Ovary (tissue), 9 donors: Measurements from ENCODE around the gene EZR. TPM values are rescaled to one million over a fixed set of nuclear protein-coding genes. Genes with fewer than 3 reads are reported as not detected.

ENCODE experiments used
- DNase-seq, 5 donors: peaks; one replicate each; pipeline ENCODE4 v3.0.0-alpha.2; 2019 to 2020
- H3K27ac ChIP-seq, 2 donors: fragments of 200-600 bp; one replicate each; pipeline versions ENCODE4 v1.5.1 to v1.8.0; 2019 to 2022
- H3K27me3 ChIP-seq: fragments of 200-600 bp; one replicate; pipeline ENCODE4 v1.8.0; 2022
- H3K36me3 ChIP-seq: fragments of 200-600 bp; sonication (generic); one replicate; pipeline ENCODE4 v1.5.1; 2019
- H3K4me1 ChIP-seq: one replicate; pipeline ENCODE4 v1.8.1; 2013; ENCODE audit warnings: mild to moderate bottlenecking, moderate library complexity; ENCODE audit not compliant: insufficient read depth
- H3K4me3 ChIP-seq: fragments of 200-600 bp; sonication (generic); one replicate; pipeline ENCODE4 v1.5.1; 2017
- H3K9me3 ChIP-seq, 2 donors: fragments of 200-600 bp in 1 of 2; sonication (generic) in 1 of 2; one replicate each; pipeline versions ENCODE4 v1.5.1 to v1.8.1; 2013 to 2019; ENCODE audit warnings: mild to moderate bottlenecking in 1 of 2, moderate library complexity in 1 of 2
- EP300 ChIP-seq: sonication (generic); formaldehyde crosslinking; IDR thresholded peaks from one replicate; pipeline ENCODE4 v1.6.1; 2017; ENCODE audit warnings: antibody characterized with exemption
- POLR2A ChIP-seq: fragments of 450-650 bp; IDR thresholded peaks from one replicate; pipeline ENCODE4 v1.6.1; 2017; ENCODE audit warnings: antibody characterized with exemption, mild to moderate bottlenecking, moderate library complexity
- WGBS, 3 donors: extraction: QIAGEN DNeasy Blood & Tissue Kit in 1 of 3; methylation state at CpG; one replicate each; pipeline versions ENCODE4 v1.1.5 to v1.1.7; 2013 to 2017; 5-methylcytosine and 5-hydroxymethylcytosine counted together
- intact Hi-C, 4 donors: fragments of 100-400 bp; cut with DNase I; formaldehyde crosslinking; loops; one replicate each; pipeline versions ENCODE4 v1.11.0 to v1.15.1; 2022 to 2023
- polyA plus RNA-seq, 2 donors: library from polyadenylated mRNA; stranded (reverse); fragments of 200-250 nt in 1 of 2; fragments of 350-450 nt in 1 of 2; fragmentation: Illumina TruSeq in 1 of 2; extraction: RNeasy Lipid Tissue Mini Kit (QIAGEN cat#74804) in 1 of 2; gene quantifications; one replicate each; pipeline ENCODE4 v1.2.3, GENCODE V29; 2013 to 2014
- total RNA-seq, 7 donors: library from RNA; depleted of rRNA in 2 of 7; stranded (reverse); fragments of >200 nt in 2 of 7; fragmentation: NEBNext Ultra II Directional in 3 of 7; extraction: Animal tissue kit (Norgen Biotek cat#: 25700) in 3 of 7; gene quantifications; one replicate each; pipeline versions ENCODE4 v1.1.0 to v1.2.4, GENCODE V29; 2016 to 2023
- TF ChIP-seq, protein P1 (sequence below), 3 donors: fragments of 450-650 bp in 2 of 3; fragments of 200-600 bp in 1 of 3; IDR thresholded peaks; one replicate each; pipeline versions ENCODE4 v1.5.1 to v1.8.0; 2016 to 2022; ENCODE audit warnings: antibody characterized with exemption in 3 of 3, mild to moderate bottlenecking in 1 of 3
- donor health status: DM: no; HTN: no; CAD: no; lungs with moderate emphysema.
- donor health status: DM: no; HTN: no; CAD: no.
- donor health status: Bipolar disorder and iron deficiency.
- donor health status: DM: yes; HTN: yes; CAD: no.
- donor health status: DM: no; HTN: no; CAD: no.
- donor health status: DM: yes; HTN: yes; CAD: no.

The EZR gene
- total and polyA plus RNA-seq, 9 donors = 39.0 to 214 (median 85.6) TPM

DNA sequence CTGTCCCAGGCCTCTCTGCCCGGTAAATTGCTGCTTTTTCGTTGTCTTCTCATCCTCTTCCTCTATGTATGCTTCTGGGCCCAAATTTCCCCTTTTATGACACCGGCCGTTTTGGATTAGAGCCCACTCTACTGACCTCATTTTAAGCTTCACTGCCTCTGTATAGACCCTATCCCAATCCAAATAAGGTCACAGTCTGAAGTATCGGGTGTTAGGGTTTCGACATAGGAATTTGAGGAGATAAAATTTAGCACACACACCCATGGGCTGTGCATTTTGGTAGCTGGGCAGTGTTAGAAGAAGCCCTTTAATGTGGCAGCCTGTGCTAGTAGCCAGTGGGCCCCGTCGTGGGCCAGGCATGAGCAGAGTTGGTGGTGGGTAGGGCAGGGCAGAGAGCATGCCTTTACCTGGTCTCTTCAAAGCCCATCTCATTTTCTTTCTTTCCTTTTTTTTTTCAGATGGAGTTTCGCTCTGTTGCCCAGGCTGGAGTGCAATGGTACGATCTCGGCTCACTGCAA is 27.9 kb upstream of the EZR start:
- H3K4me3 ChIP-seq = no peak overlapping the region
- no peak overlapping the region for H3K27ac ChIP-seq
- H3K4me1 ChIP-seq = no peaks in the 10 kb centered on the region
- no peaks in the 10 kb centered on the region for H3K27me3 ChIP-seq
- no peaks in the 10 kb centered on the region for H3K9me3 ChIP-seq
- DNase-seq = no peak
- intact Hi-C loops = no loop called here
- no peaks in the 10 kb centered on the region for H3K36me3 ChIP-seq
- 78 to 88% (median 79%) methylated on average over 11 of the region's 11 CpGs for WGBS, 3 donors
- no peak for TF ChIP-seq EP300
- no peak for TF ChIP-seq POLR2A
- TF ChIP-seq, protein P1, sequence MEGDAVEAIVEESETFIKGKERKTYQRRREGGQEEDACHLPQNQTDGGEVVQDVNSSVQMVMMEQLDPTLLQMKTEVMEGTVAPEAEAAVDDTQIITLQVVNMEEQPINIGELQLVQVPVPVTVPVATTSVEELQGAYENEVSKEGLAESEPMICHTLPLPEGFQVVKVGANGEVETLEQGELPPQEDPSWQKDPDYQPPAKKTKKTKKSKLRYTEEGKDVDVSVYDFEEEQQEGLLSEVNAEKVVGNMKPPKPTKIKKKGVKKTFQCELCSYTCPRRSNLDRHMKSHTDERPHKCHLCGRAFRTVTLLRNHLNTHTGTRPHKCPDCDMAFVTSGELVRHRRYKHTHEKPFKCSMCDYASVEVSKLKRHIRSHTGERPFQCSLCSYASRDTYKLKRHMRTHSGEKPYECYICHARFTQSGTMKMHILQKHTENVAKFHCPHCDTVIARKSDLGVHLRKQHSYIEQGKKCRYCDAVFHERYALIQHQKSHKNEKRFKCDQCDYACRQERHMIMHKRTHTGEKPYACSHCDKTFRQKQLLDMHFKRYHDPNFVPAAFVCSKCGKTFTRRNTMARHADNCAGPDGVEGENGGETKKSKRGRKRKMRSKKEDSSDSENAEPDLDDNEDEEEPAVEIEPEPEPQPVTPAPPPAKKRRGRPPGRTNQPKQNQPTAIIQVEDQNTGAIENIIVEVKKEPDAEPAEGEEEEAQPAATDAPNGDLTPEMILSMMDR (IDR thresholded peaks at IDR 0.05) = no peak

DNA sequence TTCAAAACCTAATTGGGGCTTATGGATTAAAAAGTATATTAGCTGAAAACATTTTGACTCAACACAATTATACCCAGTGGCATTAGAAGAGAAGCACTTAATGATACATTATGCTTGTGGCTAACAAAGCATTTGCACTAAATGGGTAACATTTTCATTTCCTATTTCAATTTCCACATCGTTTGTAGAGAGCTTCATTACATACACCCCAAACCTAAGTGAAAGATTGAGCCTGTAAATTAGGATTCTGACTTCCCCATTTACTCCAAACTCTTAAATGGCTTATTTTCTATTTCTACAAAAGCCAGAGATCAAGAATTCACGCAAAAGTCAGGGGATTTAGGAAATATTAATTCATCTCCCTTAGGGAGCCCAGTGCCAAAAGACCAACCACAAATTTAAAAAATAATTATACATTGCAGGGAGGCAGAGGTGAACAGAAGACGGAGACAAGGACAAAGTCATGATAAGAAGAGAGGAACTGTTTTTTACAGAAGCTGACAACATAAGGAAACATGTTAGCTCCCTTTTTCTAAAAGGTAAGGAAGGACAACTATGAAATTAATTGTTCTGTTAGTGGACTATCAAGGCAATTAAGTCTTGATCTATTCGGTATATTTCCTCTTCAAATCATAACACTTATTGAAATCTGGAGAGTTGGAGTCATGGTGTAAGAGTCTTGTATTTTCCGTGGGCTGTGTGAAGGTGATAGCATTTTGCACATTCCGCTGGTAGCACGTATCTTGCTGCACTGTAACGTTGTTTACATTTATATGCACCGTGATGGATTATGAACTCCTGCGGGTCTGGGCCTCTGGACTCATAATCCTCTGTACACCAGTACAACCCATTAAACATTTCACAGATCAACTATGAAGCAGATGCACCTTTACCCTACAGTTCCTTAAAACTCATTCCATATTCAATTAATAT is 24.8 kb upstream of the EZR start:
- Histone ChIP-seq H3K36me3 (no peaks in the 10 kb centered on the region), H3K9me3 (no peaks in the 10 kb centered on the region), H3K27me3 (no peaks in the 10 kb centered on the region), H3K4me1 (no peaks in the 10 kb centered on the region), H3K27ac (no peak overlapping the region), H3K4me3 (no peak overlapping the region)
- no peak for DNase-seq
- intact Hi-C loops = no loop called here
- 31 to 39% (median 32%) methylated on average over 10 of the region's 10 CpGs for WGBS, 3 donors
- no peak for TF ChIP-seq POLR2A
- TF ChIP-seq, protein P1 (IDR thresholded peaks at IDR 0.05) = no peak
- no peak for TF ChIP-seq EP300

DNA sequence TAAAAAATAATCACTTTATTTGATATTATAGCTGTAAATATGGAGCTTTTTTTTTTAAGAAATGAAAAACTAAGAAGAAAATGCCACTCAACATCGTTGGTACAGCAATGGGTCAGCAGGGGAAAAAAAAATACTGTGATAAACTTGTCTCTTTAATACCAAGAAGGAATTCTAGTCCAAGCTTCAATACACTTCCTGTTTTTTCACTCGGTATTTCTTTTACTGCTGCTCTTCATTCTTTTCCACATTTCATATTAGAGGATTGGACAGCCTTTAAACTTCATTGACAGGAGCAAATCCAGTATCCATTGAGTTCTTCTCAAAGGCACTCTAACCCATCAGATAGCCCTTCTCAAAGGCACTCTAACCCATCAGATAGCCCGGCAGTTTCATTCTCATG is 22.2 kb upstream of the EZR start:
- intact Hi-C loops = no loop called here
- no peaks in the 10 kb centered on the region for H3K36me3 ChIP-seq
- H3K4me1 ChIP-seq = no peaks in the 10 kb centered on the region
- no peaks in the 10 kb centered on the region for H3K9me3 ChIP-seq
- WGBS, 3 donors = 65 to 76% (median 75%) methylated on average over 3 of the region's 3 CpGs
- no peak for DNase-seq
- TF ChIP-seq, protein P1 (IDR thresholded peaks at IDR 0.05) = no peak
- TF ChIP-seq EP300 (no peak), POLR2A (no peak)
- H3K27me3 ChIP-seq = no peaks in the 10 kb centered on the region
- no peak overlapping the region for H3K27ac ChIP-seq
- H3K4me3 ChIP-seq = no peak overlapping the region

DNA sequence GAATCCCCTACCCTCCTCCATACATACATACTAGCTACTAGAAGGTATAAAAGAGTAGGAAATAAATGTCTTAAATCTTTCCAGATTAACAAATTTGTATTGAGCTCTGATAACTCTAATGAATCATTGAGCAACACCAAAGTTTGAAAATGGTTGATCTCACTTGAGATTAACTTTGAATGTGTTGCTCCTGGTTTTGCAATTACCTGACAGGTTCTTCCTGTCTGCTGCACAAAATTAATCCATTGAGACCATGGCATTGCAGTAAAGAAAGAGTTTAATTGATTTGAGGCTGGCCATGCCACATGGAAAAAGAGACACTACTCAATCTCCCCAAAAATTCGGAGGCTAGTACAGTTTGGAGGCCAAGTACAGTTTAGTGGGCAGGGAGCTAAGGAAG is 21.3 kb upstream of the EZR start:
- Histone ChIP-seq H3K4me3 (no peak overlapping the region), H3K27ac (no peak overlapping the region), H3K4me1 (no peaks in the 10 kb centered on the region), H3K36me3 (no peaks in the 10 kb centered on the region), H3K9me3 (no peaks in the 10 kb centered on the region), H3K27me3 (no peaks in the 10 kb centered on the region)
- TF ChIP-seq EP300 (no peak), POLR2A (no peak)
- TF ChIP-seq, protein P1 (IDR thresholded peaks at IDR 0.05) = no peak
- WGBS, 3 donors = 88 to 97% (median 97%) methylated on average over 1 of the region's 1 CpG
- no peak for DNase-seq
- intact Hi-C loops = no loop called here
